Sigmoid colon (tissue), 4 donors: Measurements from ENCODE around the gene FBXL13.

Experiments
- CTCF ChIP-seq, 4 experiments: fragments of 450-650 bp in 3 of 4; fragments of 200-600 bp in 1 of 4; IDR thresholded peaks; one replicate each; pipeline ENCODE4 v1.5.1; 2016 to 2019; ENCODE audit warnings: antibody characterized with exemption in 4 of 4, mild to moderate bottlenecking in 3 of 4, moderate library complexity in 2 of 4
- EP300 ChIP-seq, 4 donors: sonication (generic); formaldehyde crosslinking; IDR thresholded peaks; one replicate each; pipeline ENCODE4 v1.6.1; 2017; ENCODE audit warnings: antibody characterized with exemption in 4 of 4
- POLR2A ChIP-seq, 2 donors: fragments of 450-650 bp; IDR thresholded peaks; one replicate each; pipeline ENCODE4 v1.6.1; 2016; ENCODE audit warnings: antibody characterized with exemption in 2 of 2, mild to moderate bottlenecking in 2 of 2, moderate library complexity in 2 of 2
- POLR2AphosphoS5 ChIP-seq, 4 donors: sonication (generic); formaldehyde crosslinking; IDR thresholded peaks; one replicate each; pipeline ENCODE4 v1.6.1; 2017; ENCODE audit warnings: antibody characterized with exemption in 4 of 4

- TF ChIP-seq POLR2A (IDR thresholded peaks at IDR 0.05): no peak
- no peak for TF ChIP-seq CTCF (IDR thresholded peaks at IDR 0.05)
- TF ChIP-seq POLR2AphosphoS5 (IDR thresholded peaks at IDR 0.05): no peak
- TF ChIP-seq EP300 (IDR thresholded peaks at IDR 0.05): no peak
These were observed 5.2 kb upstream of the FBXL13 start for GRCh38 chr7:103079836-103080235.
